GM23338 (cell line): Measurements from ENCODE around the gene PAX5. TPM values are rescaled to one million over a fixed set of nuclear protein-coding genes. Genes with fewer than 3 reads are reported as not detected.

Experiments used
- ATAC-seq: fragments of 200-7000 bp; cut with Tn5 transposase; 3 replicates; pipeline ENCODE4 v1.9.1; 2020
- DNase-seq: peaks from one replicate; pipeline ENCODE4 v3.0.0-alpha.2; 2015; ENCODE audit warnings: low spot score
- H2AFZ ChIP-seq: fragments of 200-600 bp; sonication (generic); 2 replicates; pipeline ENCODE4 v1.8.0; 2016; ENCODE audit warnings: antibody characterized with exemption, mild to moderate bottlenecking, moderate library complexity
- H3F3A ChIP-seq: fragments of 200-600 bp; sonication (generic); replicated peaks from 2 replicates; pipeline ENCODE4 v1.8.0; 2017; ENCODE audit warnings: antibody characterized with exemption, mixed run types, low read depth
- H3K27ac ChIP-seq: fragments of 200-600 bp; sonication (generic); 2 replicates; pipeline ENCODE4 v1.6.1; 2016; ENCODE audit warnings: low read depth
- H3K27me3 ChIP-seq: fragments of 200-600 bp; sonication (generic); 2 replicates; pipeline ENCODE4 v1.8.0; 2016; ENCODE audit warnings: mild to moderate bottlenecking, mixed run types, moderate library complexity; ENCODE audit not compliant: insufficient read depth
- H3K36me3 ChIP-seq: fragments of 200-600 bp; sonication (generic); 2 replicates; pipeline ENCODE4 v1.8.0; 2016; ENCODE audit warnings: mild to moderate bottlenecking; ENCODE audit not compliant: insufficient read depth
- H3K4me1 ChIP-seq: fragments of 200-600 bp; sonication (generic); 2 replicates; pipeline ENCODE4 v1.8.0; 2016; ENCODE audit warnings: mild to moderate bottlenecking, moderate library complexity; ENCODE audit not compliant: insufficient read depth
- H3K4me2 ChIP-seq: fragments of 200-600 bp; sonication (generic); 2 replicates; pipeline ENCODE4 v1.7.1; 2017; ENCODE audit warnings: mixed run types
- H3K4me3 ChIP-seq: fragments of 200-600 bp; sonication (generic); 2 replicates; pipeline ENCODE4 v1.6.1; 2016; ENCODE audit warnings: mixed run types
- H3K79me2 ChIP-seq: fragments of 200-600 bp; sonication (generic); replicated peaks from 2 replicates; pipeline ENCODE4 v1.8.0; 2017; ENCODE audit warnings: mild to moderate bottlenecking; ENCODE audit not compliant: insufficient read depth
- H3K9me2 ChIP-seq: fragments of 200-600 bp; sonication (generic); 2 replicates; pipeline ENCODE4 v1.8.0; 2017; ENCODE audit not compliant: insufficient read depth
- H4K20me1 ChIP-seq: fragments of 200-600 bp; sonication (generic); replicated peaks from 2 replicates; pipeline ENCODE4 v1.8.0; 2017; ENCODE audit warnings: mild to moderate bottlenecking; ENCODE audit not compliant: insufficient read depth
- H3K27ac Mint-ChIP-seq: 2 replicates; pipeline ENCODE4 v1.8.0; 2020; ENCODE audit warnings: inconsistent platforms, mild to moderate bottlenecking, moderate library complexity, mixed read lengths
- H3K27me3 Mint-ChIP-seq: 3 replicates; pipeline ENCODE4 v1.8.0; 2022; ENCODE audit warnings: low read depth, mild to moderate bottlenecking, moderate library complexity, mixed read lengths, inconsistent platforms; ENCODE audit not compliant: insufficient read depth, poor library complexity
- H3K36me3 Mint-ChIP-seq: 3 replicates; pipeline ENCODE4 v1.8.0; 2021; ENCODE audit warnings: low read depth, mild to moderate bottlenecking, inconsistent platforms, moderate library complexity, mixed read lengths
- H3K4me1 Mint-ChIP-seq: 3 replicates; pipeline ENCODE4 v1.8.0; 2020; ENCODE audit warnings: mild to moderate bottlenecking, inconsistent platforms, mixed read lengths
- H3K4me3 Mint-ChIP-seq: 3 replicates; pipeline ENCODE4 v1.8.0; 2021; ENCODE audit warnings: moderate library complexity, mild to moderate bottlenecking, inconsistent platforms, mixed read lengths
- H3K9me3 Mint-ChIP-seq: 3 replicates; pipeline ENCODE4 v1.8.0; 2020; ENCODE audit warnings: moderate library complexity, mild to moderate bottlenecking, inconsistent platforms, mixed read lengths
- CREB1 ChIP-seq: fragments of 250-450 bp; sonication (Bioruptor Pico); IDR thresholded peaks from 2 replicates; pipeline ENCODE4 v1.5.0; 2020; ENCODE audit warnings: low read depth, mild to moderate bottlenecking, moderate library complexity
- EZH2 ChIP-seq: fragments of 200-600 bp; sonication (generic); IDR thresholded peaks from one replicate; pipeline ENCODE4 v1.8.0; 2017; ENCODE audit warnings: antibody characterized with exemption, mild to moderate bottlenecking, low read depth; ENCODE audit not compliant: unreplicated experiment
- EZH2phosphoT487 ChIP-seq: fragments of 200-600 bp; sonication (generic); IDR thresholded peaks from one replicate; pipeline ENCODE4 v1.8.1; 2018; ENCODE audit warnings: antibody characterized with exemption; ENCODE audit not compliant: unreplicated experiment
- NANOG ChIP-seq: IDR thresholded peaks from 2 replicates; pipeline ENCODE4 v1.6.1; 2016; ENCODE audit warnings: antibody characterized with exemption, borderline replicate concordance
- POLR2AphosphoS5 ChIP-seq: IDR thresholded peaks from 2 replicates; pipeline ENCODE4 v1.6.1; 2016; ENCODE audit warnings: antibody characterized with exemption, low read depth
- polyA plus RNA-seq: library from polyadenylated mRNA; unstranded; fragments of >200 nt; fragmentation: Nextera tagmentation; extraction: Ambion mirVana; gene quantifications from 2 replicates; pipeline ENCODE4 v1.2.1, GENCODE V29; 2016
- total RNA-seq: library from RNA; depleted of rRNA; stranded (reverse); fragments of >200 nt; shearing (Covaris generic); gene quantifications from 2 replicates; pipeline ENCODE4 v1.2.3, GENCODE V29; 2014
- TF ChIP-seq, protein P1 (sequence below): fragments of 250-450 bp; sonication (Bioruptor Pico); IDR thresholded peaks from 2 replicates; pipeline ENCODE4 v1.5.0; 2020; ENCODE audit warnings: mild to moderate bottlenecking, moderate library complexity
- TF ChIP-seq, protein P2 (sequence below), 2 experiments: fragments of 200-600 bp in 1 of 2; sonication (generic) in 1 of 2; conservative IDR thresholded peaks; 2 replicates each; pipeline versions ENCODE4 v1.5.1 to v1.6.1; 2016 to 2017; ENCODE audit warnings: antibody characterized with exemption in 2 of 2, low read depth in 2 of 2, mild to moderate bottlenecking in 2 of 2, moderate library complexity in 1 of 2

PAX5 gene
- total and polyA plus RNA-seq, 2 experiments from 2014 or later: 0.17 to 0.60 TPM

DNA sequence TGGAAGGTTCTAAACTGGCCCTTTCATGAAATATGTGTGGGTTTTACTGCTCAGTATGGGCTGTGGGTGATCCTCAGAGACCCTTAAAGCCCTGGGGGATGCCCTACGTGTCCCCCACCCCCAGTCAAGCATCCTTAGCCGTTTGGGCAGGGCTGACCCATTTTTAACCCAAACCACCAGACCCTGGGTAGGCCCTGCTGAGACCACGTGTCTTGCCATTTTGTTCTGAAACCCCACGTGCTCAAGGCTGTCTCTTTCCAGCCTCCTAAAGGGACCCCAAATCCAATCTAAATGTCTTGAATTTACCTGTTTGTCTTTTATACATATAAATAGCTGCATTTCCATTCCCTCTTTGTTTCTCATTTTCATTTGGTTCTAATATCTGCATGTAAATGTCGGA, 94.9 kb downstream of the PAX5 start:
- no peaks in the 10 kb centered on the region for H3K36me3 ChIP-seq
- H3K36me3 Mint-ChIP-seq: no peaks in the 10 kb centered on the region
- H3K9me2 ChIP-seq: no peaks in the 10 kb centered on the region
- no peaks in the 10 kb centered on the region for H3K27me3 ChIP-seq
- peak overlapping the region; percentile 57 for H2AFZ ChIP-seq
- H3K4me2 ChIP-seq: no peak overlapping the region; the same call in 1 of the 2 replicates
- peaks cover 28% of the 10 kb centered on the region for H3K4me1 Mint-ChIP-seq
- H3K9me3 Mint-ChIP-seq: no peaks in the 10 kb centered on the region
- H3K27me3 Mint-ChIP-seq: peaks cover 6% of the 10 kb centered on the region
- H3K4me1 ChIP-seq: peaks cover 26% of the 10 kb centered on the region
- no peak overlapping the region for H3K4me3 ChIP-seq
- H3K4me3 Mint-ChIP-seq: no peak overlapping the region
- DNase-seq (no peak), ATAC-seq (no peak)
- no peaks in the 10 kb centered on the region for H3F3A ChIP-seq
- no peak overlapping the region for H3K27ac Mint-ChIP-seq
- no peak overlapping the region for H3K27ac ChIP-seq
- no peaks in the 10 kb centered on the region for H4K20me1 ChIP-seq
- no peak for TF ChIP-seq EZH2
- TF ChIP-seq, protein P1, sequence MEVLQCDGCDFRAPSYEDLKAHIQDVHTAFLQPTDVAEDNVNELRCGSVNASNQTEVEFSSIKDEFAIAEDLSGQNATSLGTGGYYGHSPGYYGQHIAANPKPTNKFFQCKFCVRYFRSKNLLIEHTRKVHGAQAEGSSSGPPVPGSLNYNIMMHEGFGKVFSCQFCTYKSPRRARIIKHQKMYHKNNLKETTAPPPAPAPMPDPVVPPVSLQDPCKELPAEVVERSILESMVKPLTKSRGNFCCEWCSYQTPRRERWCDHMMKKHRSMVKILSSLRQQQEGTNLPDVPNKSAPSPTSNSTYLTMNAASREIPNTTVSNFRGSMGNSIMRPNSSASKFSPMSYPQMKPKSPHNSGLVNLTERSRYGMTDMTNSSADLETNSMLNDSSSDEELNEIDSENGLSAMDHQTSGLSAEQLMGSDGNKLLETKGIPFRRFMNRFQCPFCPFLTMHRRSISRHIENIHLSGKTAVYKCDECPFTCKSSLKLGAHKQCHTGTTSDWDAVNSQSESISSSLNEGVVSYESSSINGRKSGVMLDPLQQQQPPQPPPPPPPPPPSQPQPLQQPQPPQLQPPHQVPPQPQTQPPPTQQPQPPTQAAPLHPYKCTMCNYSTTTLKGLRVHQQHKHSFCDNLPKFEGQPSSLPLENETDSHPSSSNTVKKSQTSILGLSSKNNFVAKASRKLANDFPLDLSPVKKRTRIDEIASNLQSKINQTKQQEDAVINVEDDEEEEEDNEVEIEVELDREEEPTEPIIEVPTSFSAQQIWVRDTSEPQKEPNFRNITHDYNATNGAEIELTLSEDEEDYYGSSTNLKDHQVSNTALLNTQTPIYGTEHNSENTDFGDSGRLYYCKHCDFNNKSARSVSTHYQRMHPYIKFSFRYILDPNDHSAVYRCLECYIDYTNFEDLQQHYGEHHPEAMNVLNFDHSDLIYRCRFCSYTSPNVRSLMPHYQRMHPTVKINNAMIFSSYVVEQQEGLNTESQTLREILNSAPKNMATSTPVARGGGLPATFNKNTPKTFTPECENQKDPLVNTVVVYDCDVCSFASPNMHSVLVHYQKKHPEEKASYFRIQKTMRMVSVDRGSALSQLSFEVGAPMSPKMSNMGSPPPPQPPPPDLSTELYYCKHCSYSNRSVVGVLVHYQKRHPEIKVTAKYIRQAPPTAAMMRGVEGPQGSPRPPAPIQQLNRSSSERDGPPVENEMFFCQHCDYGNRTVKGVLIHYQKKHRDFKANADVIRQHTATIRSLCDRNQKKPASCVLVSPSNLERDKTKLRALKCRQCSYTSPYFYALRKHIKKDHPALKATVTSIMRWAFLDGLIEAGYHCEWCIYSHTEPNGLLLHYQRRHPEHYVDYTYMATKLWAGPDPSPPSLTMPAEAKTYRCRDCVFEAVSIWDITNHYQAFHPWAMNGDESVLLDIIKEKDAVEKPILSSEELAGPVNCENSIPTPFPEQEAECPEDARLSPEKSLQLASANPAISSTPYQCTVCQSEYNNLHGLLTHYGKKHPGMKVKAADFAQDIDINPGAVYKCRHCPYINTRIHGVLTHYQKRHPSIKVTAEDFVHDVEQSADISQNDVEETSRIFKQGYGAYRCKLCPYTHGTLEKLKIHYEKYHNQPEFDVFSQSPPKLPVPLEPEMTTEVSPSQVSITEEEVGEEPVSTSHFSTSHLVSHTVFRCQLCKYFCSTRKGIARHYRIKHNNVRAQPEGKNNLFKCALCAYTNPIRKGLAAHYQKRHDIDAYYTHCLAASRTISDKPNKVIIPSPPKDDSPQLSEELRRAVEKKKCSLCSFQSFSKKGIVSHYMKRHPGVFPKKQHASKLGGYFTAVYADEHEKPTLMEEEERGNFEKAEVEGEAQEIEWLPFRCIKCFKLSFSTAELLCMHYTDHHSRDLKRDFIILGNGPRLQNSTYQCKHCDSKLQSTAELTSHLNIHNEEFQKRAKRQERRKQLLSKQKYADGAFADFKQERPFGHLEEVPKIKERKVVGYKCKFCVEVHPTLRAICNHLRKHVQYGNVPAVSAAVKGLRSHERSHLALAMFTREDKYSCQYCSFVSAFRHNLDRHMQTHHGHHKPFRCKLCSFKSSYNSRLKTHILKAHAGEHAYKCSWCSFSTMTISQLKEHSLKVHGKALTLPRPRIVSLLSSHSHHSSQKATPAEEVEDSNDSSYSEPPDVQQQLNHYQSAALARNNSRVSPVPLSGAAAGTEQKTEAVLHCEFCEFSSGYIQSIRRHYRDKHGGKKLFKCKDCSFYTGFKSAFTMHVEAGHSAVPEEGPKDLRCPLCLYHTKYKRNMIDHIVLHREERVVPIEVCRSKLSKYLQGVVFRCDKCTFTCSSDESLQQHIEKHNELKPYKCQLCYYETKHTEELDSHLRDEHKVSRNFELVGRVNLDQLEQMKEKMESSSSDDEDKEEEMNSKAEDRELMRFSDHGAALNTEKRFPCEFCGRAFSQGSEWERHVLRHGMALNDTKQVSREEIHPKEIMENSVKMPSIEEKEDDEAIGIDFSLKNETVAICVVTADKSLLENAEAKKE (CRISPR knock-in tag): no peak
- TF ChIP-seq POLR2AphosphoS5: no peak
- TF ChIP-seq, protein P2, sequence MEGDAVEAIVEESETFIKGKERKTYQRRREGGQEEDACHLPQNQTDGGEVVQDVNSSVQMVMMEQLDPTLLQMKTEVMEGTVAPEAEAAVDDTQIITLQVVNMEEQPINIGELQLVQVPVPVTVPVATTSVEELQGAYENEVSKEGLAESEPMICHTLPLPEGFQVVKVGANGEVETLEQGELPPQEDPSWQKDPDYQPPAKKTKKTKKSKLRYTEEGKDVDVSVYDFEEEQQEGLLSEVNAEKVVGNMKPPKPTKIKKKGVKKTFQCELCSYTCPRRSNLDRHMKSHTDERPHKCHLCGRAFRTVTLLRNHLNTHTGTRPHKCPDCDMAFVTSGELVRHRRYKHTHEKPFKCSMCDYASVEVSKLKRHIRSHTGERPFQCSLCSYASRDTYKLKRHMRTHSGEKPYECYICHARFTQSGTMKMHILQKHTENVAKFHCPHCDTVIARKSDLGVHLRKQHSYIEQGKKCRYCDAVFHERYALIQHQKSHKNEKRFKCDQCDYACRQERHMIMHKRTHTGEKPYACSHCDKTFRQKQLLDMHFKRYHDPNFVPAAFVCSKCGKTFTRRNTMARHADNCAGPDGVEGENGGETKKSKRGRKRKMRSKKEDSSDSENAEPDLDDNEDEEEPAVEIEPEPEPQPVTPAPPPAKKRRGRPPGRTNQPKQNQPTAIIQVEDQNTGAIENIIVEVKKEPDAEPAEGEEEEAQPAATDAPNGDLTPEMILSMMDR (conservative IDR thresholded peaks at IDR 0.05; ENCODE audit: low read depth in 2 of 2): no peak
- no peak for TF ChIP-seq EZH2phosphoT487
- no peak for TF ChIP-seq CREB1 (CRISPR knock-in tag)
- TF ChIP-seq NANOG: no peak
- no peaks in the 10 kb centered on the region for H3K79me2 ChIP-seq
